Activated CD4-positive, alpha-beta T cell treated with anti-CD3 and anti-CD28 coated beads, Interleukin-10, Interleukin-2, amounts not matched to agents 100 ng/mL and 50 ng/mL, durations not matched to agents 16 hours and 8 hours (primary cell): ENCODE results near the gene RNF145.
A peak's percentile ranks its signal among the peaks of the same experiment; 100 is the strongest.
"Not testable (repeated sequence)": the region's sequence is repeated elsewhere in the genome, so short reads cannot be mapped to it uniquely, and the experiment has no call there.

Experiments used
- DNase-seq: peaks from one replicate; pipeline ENCODE4 v3.0.0-alpha.2; 2020

RNF145 gene

GRCh38 chr5:159152876-159153275 lies 56.5 kb downstream of the RNF145 start:
- no peak for DNase-seq

- no peak for DNase-seq
Measured at GRCh38 chr5:159149085-159149484, 60.3 kb downstream of the RNF145 start.

- no peak for DNase-seq
Measured at GRCh38 chr5:159147976-159148375, 61.4 kb downstream of the RNF145 start.

- DNase-seq = no peak
Measured at GRCh38 chr5:159146839-159147238, 62.5 kb downstream of the RNF145 start.

GRCh38 chr5:159145160-159145559 lies 64.2 kb downstream of the RNF145 start:
- not testable (repeated sequence) for DNase-seq

- DNase-seq = no peak
Measured at GRCh38 chr5:159139802-159140201, 69.6 kb downstream of the RNF145 start.

- DNase-seq = no peak
Measured at GRCh38 chr5:159135896-159136531, 73.3 kb downstream of the RNF145 start.

- peak; percentile 53 for DNase-seq
Measured at GRCh38 chr5:159133041-159133741, 76.2 kb downstream of the RNF145 start.

- DNase-seq = no peak
Measured at GRCh38 chr5:159132429-159133040, 76.8 kb downstream of the RNF145 start.

GRCh38 chr5:159131951-159132350 lies 77.4 kb downstream of the RNF145 start:
- no peak for DNase-seq

GRCh38 chr5:159130871-159131270 lies 78.5 kb downstream of the RNF145 start:
- no peak for DNase-seq

GRCh38 chr5:159128070-159128541 lies 81.2 kb downstream of the RNF145 start:
- DNase-seq = no peak

- DNase-seq = peak; percentile 61
Measured at GRCh38 chr5:159123700-159124099, 85.7 kb downstream of the RNF145 start.

- no peak for DNase-seq
Measured at GRCh38 chr5:159123189-159123588, 86.2 kb downstream of the RNF145 start.

- no peak for DNase-seq
Measured at GRCh38 chr5:159121061-159121460, 88.3 kb downstream of the RNF145 start.

GRCh38 chr5:159120446-159120845 lies 88.9 kb downstream of the RNF145 start:
- DNase-seq = peak; percentile 61

GRCh38 chr5:159119842-159120241 lies 89.5 kb downstream of the RNF145 start:
- not testable (repeated sequence) for DNase-seq

GRCh38 chr5:159118958-159119659 lies 90.2 kb downstream of the RNF145 start:
- DNase-seq = not testable (repeated sequence)

GRCh38 chr5:159113405-159113804 lies 95.9 kb downstream of the RNF145 start:
- DNase-seq = no peak

GRCh38 chr5:159112436-159112835 lies 96.9 kb downstream of the RNF145 start:
- DNase-seq = no peak
